Left renal cortex interstitium (tissue), 4 donors: ENCODE results near the gene NR4A2. TPM values are rescaled to one million over a fixed set of nuclear protein-coding genes. Genes with fewer than 3 reads are reported as not detected.

Source experiments
- polyA plus RNA-seq, 4 donors: library from polyadenylated mRNA; unstranded; fragments of 120-200 nt; gene quantifications; one replicate each; pipeline ENCODE4 v1.2.1, GENCODE V29; 2013; ENCODE audit not compliant: insufficient read length in 4 of 4

The NR4A2 gene
- polyA plus RNA-seq, 4 donors = 0.49 to 2.8 (median 0.56) TPM

Other genes starting within 250 kb of the NR4A2 start
- 10 to 100 TPM; 18.5 to 22.2 (median 20.6) TPM for gene GPD2, start 103.7 kb upstream of the NR4A2 start, polyA plus RNA-seq